Gastroesophageal sphincter (tissue), 3 donors: ENCODE data around the gene PAX7.

ENCODE experiments used
- POLR2A ChIP-seq, 2 donors: fragments of 450-650 bp; IDR thresholded peaks; one replicate each; pipeline ENCODE4 v1.6.1; 2017; ENCODE audit warnings: antibody characterized with exemption in 2 of 2, mild to moderate bottlenecking in 2 of 2, moderate library complexity in 1 of 2
- POLR2AphosphoS5 ChIP-seq: sonication (generic); formaldehyde crosslinking; IDR thresholded peaks from one replicate; pipeline ENCODE4 v1.6.1; 2017; ENCODE audit warnings: antibody characterized with exemption
- TF ChIP-seq, protein P1 (sequence below), 4 experiments: fragments of 200-600 bp in 2 of 4; fragments of 450-650 bp in 2 of 4; sonication (generic) in 1 of 4; IDR thresholded peaks; one replicate each; pipeline ENCODE4 v1.5.1; 2017 to 2019; ENCODE audit warnings: antibody characterized with exemption in 4 of 4, mild to moderate bottlenecking in 2 of 4, moderate library complexity in 2 of 4

- TF ChIP-seq, protein P1, sequence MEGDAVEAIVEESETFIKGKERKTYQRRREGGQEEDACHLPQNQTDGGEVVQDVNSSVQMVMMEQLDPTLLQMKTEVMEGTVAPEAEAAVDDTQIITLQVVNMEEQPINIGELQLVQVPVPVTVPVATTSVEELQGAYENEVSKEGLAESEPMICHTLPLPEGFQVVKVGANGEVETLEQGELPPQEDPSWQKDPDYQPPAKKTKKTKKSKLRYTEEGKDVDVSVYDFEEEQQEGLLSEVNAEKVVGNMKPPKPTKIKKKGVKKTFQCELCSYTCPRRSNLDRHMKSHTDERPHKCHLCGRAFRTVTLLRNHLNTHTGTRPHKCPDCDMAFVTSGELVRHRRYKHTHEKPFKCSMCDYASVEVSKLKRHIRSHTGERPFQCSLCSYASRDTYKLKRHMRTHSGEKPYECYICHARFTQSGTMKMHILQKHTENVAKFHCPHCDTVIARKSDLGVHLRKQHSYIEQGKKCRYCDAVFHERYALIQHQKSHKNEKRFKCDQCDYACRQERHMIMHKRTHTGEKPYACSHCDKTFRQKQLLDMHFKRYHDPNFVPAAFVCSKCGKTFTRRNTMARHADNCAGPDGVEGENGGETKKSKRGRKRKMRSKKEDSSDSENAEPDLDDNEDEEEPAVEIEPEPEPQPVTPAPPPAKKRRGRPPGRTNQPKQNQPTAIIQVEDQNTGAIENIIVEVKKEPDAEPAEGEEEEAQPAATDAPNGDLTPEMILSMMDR (IDR thresholded peaks at IDR 0.05), result no peak
- TF ChIP-seq POLR2A (IDR thresholded peaks at IDR 0.05) (no peak), POLR2AphosphoS5 (no peak)
Observed at GRCh38 chr1:18764362-18764761, 133.7 kb downstream of the PAX7 start.
